Fibroblast of lung (primary cell): ENCODE data around the gene GPC6. TPM values are rescaled to one million over a fixed set of nuclear protein-coding genes. Genes with fewer than 3 reads are reported as not detected.

Source experiments
- DNase-seq, 2 donors: peaks; one replicate each; pipeline versions ENCODE4 v3.0.0 to v3.0.0-alpha.2; 2010; ENCODE audit warnings: low read depth in 2 of 2
- H2AFZ ChIP-seq: 2 replicates; pipeline ENCODE4 v1.5.1; 2012; ENCODE audit warnings: low read length, control low read depth, inconsistent platforms
- H3K27ac ChIP-seq: 2 replicates; pipeline ENCODE4 v1.5.1; 2011; ENCODE audit warnings: low read length, control low read depth; ENCODE audit not compliant: insufficient read depth
- H3K27me3 ChIP-seq: 2 replicates; pipeline ENCODE4 v1.5.1; 2011; ENCODE audit warnings: mild to moderate bottlenecking, low read length; ENCODE audit not compliant: control insufficient read depth, insufficient read depth
- H3K36me3 ChIP-seq: 2 replicates; pipeline ENCODE4 v1.5.1; 2011; ENCODE audit warnings: low read length; ENCODE audit not compliant: control insufficient read depth, insufficient read depth
- H3K4me1 ChIP-seq: 2 replicates; pipeline ENCODE4 v1.5.1; 2011; ENCODE audit warnings: low read length; ENCODE audit not compliant: control insufficient read depth, insufficient read depth; ENCODE audit errors: extremely low read depth
- H3K4me2 ChIP-seq: 2 replicates; pipeline ENCODE4 v1.5.1; 2011; ENCODE audit warnings: low read length, control low read depth; ENCODE audit not compliant: insufficient read depth; ENCODE audit errors: extremely low read depth
- H3K4me3 ChIP-seq, 4 experiments: fragments of 200-600 bp in 1 of 4; sonication (generic) in 1 of 4; replicated peaks in 1 of 4; 2 replicates each; pipeline ENCODE4 v1.5.1; 2011 to 2016; ENCODE audit warnings: low read length in 4 of 4, low read depth in 3 of 4, mild to moderate bottlenecking in 3 of 4, control low read depth in 2 of 4, inconsistent platforms in 1 of 4, mixed read lengths in 1 of 4; ENCODE audit not compliant: insufficient read depth in 1 of 4; ENCODE audit errors: control extremely low read depth in 1 of 4
- H3K79me2 ChIP-seq: 2 replicates; pipeline ENCODE4 v1.5.1; 2012; ENCODE audit warnings: mild to moderate bottlenecking, low read length, inconsistent platforms; ENCODE audit not compliant: control insufficient read depth, insufficient read depth
- H3K9ac ChIP-seq: 2 replicates; pipeline ENCODE4 v1.5.1; 2011; ENCODE audit warnings: mild to moderate bottlenecking, low read length, control low read depth; ENCODE audit not compliant: insufficient read depth
- H3K9me3 ChIP-seq: 2 replicates; pipeline ENCODE4 v1.5.1; 2012; ENCODE audit warnings: low read depth, low read length; ENCODE audit not compliant: control insufficient read depth, insufficient read depth
- H4K20me1 ChIP-seq: 2 replicates; pipeline ENCODE4 v1.5.1; 2011; ENCODE audit warnings: low read length; ENCODE audit not compliant: control insufficient read depth, insufficient read depth; ENCODE audit errors: extremely low read depth
- EZH2 ChIP-seq: IDR thresholded peaks from 2 replicates; pipeline ENCODE4 v1.5.1; 2012; ENCODE audit warnings: low read length, control low read depth, mild to moderate bottlenecking; ENCODE audit errors: missing control alignments
- polyA plus RNA-seq, 2 donors: library from polyadenylated mRNA; depleted of rRNA in 1 of 2; stranded (reverse) in 1 of 2; unstranded in 1 of 2; fragments of >200 nt; gene quantifications; 2 replicates each; pipeline ENCODE4 v1.2.1, GENCODE V29; 2011 to 2012; ENCODE audit warnings: missing spikeins in 1 of 2
- total RNA-seq: library from RNA; depleted of rRNA; stranded (reverse); fragments of >200 nt; gene quantifications from 2 replicates; pipeline ENCODE4 v1.2.1, GENCODE V29; 2014
- TF ChIP-seq, protein P1 (sequence below), 2 donors: IDR thresholded peaks in 1 of 2; conservative IDR thresholded peaks in 1 of 2; 1 replicate in 1 of 2; 2 replicates in 1 of 2; pipeline ENCODE4 v1.5.1; 2011 to 2012; ENCODE audit warnings: low read length in 2 of 2, control low read depth in 1 of 2, inconsistent platforms in 1 of 2, low read depth in 1 of 2, mild to moderate bottlenecking in 1 of 2

Gene GPC6
- total and polyA plus RNA-seq, 2 donors (not counting 1 experiment from before 2014, with no cell fraction given), result 11.2 to 33.7 TPM

DNA sequence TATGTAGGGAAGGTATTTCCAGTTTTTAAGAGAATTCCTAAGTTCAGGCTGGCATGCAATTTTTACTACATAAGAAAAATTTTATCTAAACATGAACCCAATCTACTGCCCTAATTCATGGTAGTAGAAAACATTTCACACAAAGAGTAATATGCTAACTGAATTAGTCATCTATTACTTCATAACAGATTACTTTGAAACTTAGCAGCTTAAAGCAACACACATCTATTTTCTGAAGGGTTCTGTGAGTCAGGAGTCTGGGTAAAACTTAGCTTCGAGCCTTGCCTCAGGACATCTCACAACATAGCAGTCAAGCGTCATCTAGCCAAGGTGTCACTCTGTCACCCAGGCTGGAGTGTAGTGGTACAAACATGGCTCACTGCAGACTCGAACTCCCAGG lies 715.4 kb downstream of the GPC6 start:
- no peaks in the 10 kb centered on the region for H4K20me1 ChIP-seq
- H2AFZ ChIP-seq, result no peak overlapping the region
- H3K27me3 ChIP-seq, result no peaks in the 10 kb centered on the region
- no peak overlapping the region for H3K4me3 ChIP-seq
- H3K9ac ChIP-seq, result no peak overlapping the region
- no peaks in the 10 kb centered on the region for H3K36me3 ChIP-seq
- H3K79me2 ChIP-seq, result no peaks in the 10 kb centered on the region
- DNase-seq, result peak; percentile 19 to 41
- TF ChIP-seq EZH2, result no peak
- TF ChIP-seq, protein P1, sequence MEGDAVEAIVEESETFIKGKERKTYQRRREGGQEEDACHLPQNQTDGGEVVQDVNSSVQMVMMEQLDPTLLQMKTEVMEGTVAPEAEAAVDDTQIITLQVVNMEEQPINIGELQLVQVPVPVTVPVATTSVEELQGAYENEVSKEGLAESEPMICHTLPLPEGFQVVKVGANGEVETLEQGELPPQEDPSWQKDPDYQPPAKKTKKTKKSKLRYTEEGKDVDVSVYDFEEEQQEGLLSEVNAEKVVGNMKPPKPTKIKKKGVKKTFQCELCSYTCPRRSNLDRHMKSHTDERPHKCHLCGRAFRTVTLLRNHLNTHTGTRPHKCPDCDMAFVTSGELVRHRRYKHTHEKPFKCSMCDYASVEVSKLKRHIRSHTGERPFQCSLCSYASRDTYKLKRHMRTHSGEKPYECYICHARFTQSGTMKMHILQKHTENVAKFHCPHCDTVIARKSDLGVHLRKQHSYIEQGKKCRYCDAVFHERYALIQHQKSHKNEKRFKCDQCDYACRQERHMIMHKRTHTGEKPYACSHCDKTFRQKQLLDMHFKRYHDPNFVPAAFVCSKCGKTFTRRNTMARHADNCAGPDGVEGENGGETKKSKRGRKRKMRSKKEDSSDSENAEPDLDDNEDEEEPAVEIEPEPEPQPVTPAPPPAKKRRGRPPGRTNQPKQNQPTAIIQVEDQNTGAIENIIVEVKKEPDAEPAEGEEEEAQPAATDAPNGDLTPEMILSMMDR (conservative IDR thresholded peaks at IDR 0.05 in 1 of 2, IDR thresholded peaks at IDR 0.05 in 1 of 2; ENCODE audit: low read depth in 1 of 2, low read length in 2 of 2), result no peak
- H3K9me3 ChIP-seq, result no peaks in the 10 kb centered on the region
- H3K27ac ChIP-seq, result no peak overlapping the region
- no peaks in the 10 kb centered on the region for H3K4me1 ChIP-seq
- no peak overlapping the region for H3K4me2 ChIP-seq

DNA sequence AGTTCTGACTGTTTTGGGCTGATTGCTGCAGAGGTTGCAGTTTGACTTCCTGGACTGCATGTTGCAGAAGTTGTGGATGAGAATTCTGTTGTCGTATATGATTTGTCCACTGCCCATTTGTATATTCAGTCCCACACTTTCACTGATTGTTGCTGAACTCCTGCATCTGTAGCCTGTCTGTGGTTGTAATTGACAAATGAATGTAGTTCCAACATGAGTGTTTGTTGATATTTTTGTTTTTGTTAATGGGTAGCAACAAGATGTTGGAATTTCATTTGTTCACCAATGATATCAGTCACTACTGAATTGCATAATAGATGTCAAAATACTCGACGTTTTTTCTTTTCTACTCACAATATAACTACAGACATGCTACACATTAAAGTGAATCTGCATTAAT lies 719.0 kb downstream of the GPC6 start:
- Histone ChIP-seq H3K9ac (no peak overlapping the region), H3K4me1 (no peaks in the 10 kb centered on the region), H3K4me2 (no peak overlapping the region), H3K9me3 (no peaks in the 10 kb centered on the region), H3K36me3 (no peaks in the 10 kb centered on the region), H3K4me3 (no peak overlapping the region), H3K27me3 (no peaks in the 10 kb centered on the region), H4K20me1 (no peaks in the 10 kb centered on the region), H3K79me2 (no peaks in the 10 kb centered on the region), H3K27ac (no peak overlapping the region), H2AFZ (no peak overlapping the region)
- TF ChIP-seq, protein P1 (conservative IDR thresholded peaks at IDR 0.05 in 1 of 2, IDR thresholded peaks at IDR 0.05 in 1 of 2; ENCODE audit: low read depth in 1 of 2, low read length in 2 of 2), result no peak
- no peak for TF ChIP-seq EZH2
- DNase-seq, result peak in 1 of 2 donors; percentile 57

DNA sequence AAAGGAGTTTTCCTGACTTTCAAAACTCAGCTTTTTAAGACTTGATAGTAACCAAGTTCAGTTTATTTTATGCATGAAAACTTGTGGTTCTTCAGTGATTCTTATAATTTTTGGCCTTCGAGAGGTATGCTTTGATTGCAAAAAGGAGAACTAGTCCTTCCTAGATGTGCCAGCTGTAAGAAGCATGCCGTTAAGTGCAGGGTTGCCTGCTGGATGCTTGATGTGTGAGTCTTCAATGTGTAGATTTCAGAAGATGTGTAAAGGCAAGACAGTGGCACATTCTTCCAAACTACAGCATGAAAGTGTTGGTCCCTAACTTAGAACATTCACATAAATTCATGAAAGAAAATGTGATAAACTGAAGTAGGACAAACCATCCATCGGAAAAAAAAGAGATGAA lies 720.4 kb downstream of the GPC6 start:
- no peaks in the 10 kb centered on the region for H4K20me1 ChIP-seq
- no peaks in the 10 kb centered on the region for H3K79me2 ChIP-seq
- H3K27ac ChIP-seq, result no peak overlapping the region
- H2AFZ ChIP-seq, result no peak overlapping the region
- no peaks in the 10 kb centered on the region for H3K4me1 ChIP-seq
- H3K27me3 ChIP-seq, result no peaks in the 10 kb centered on the region
- H3K4me3 ChIP-seq, result no peak overlapping the region
- H3K9ac ChIP-seq, result no peak overlapping the region
- TF ChIP-seq, protein P1 (conservative IDR thresholded peaks at IDR 0.05 in 1 of 2, IDR thresholded peaks at IDR 0.05 in 1 of 2; ENCODE audit: low read depth in 1 of 2, low read length in 2 of 2), result no peak
- no peak for TF ChIP-seq EZH2
- DNase-seq, result peak in 1 of 2 donors; percentile 29
- no peaks in the 10 kb centered on the region for H3K9me3 ChIP-seq
- H3K36me3 ChIP-seq, result no peaks in the 10 kb centered on the region
- no peak overlapping the region for H3K4me2 ChIP-seq
